GF-D8 (cell line): Measurements from ENCODE around the gene CNTNAP2.

Experiments used
- DNase-seq: peaks from one replicate; lab custom pipeline; 2025; lab: John Stamatoyannopoulos, UW

Gene CNTNAP2

GRCh38 chr7:148104136-148104716 lies 1987.6 kb downstream of the CNTNAP2 start:
- no peak for DNase-seq

- no peak for DNase-seq
Observed at GRCh38 chr7:148104924-148105323, 1988.3 kb downstream of the CNTNAP2 start.

DNA sequence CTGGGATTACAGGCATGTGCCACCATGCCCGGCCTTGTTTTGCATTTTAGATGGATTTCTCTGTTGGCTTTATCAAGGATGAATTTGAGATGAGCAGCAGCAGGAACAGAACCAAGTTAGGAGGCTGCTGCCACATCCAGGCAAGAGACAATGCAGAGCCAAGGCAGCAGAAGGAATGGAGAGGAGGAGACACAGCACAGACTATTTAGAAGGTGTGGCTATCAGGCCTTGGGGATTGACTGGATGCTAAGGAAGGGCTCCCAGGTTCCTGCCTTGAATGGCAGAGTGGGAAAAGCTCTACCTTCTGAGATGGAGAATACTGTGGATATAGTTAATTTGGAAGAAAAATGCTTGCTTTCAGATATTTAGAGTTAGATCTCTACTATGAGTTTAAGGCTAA lies 1989.3 kb downstream of the CNTNAP2 start:
- DNase-seq: no peak

DNA sequence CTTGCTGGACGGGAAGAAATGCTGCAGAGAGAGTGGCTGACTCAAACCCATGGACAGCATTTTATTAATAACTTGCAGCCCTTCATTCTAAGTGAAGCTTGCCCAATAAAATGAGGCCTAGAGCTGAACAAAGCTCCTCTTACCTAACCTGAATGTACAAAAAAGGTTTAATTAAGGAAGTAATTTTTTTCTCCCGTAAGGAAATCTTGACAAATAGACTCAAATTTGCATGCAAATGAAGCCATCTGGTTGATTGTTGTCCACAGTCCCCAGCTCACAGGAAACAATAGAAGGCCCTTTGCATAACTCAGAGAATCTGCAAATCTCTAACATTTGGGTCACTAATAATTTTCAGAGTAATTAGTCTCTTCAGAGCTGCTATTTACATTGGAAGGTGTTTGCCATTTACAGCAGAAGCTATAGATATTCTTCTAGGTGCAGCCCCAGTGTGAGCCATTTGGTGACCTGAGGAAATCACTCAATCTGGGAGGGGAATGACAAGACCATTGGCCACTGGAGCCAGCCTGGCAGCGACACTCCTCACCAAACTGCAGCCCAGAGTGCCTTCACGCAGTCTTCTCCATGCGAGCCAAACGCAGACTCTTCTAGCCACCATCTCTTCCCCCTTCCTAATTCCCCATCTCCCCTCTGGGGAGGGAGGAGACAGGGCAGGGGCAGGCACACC lies 1991.0 kb downstream of the CNTNAP2 start:
- no peak for DNase-seq

GRCh38 chr7:148108381-148108780 lies 1991.8 kb downstream of the CNTNAP2 start:
- DNase-seq: no peak

DNA sequence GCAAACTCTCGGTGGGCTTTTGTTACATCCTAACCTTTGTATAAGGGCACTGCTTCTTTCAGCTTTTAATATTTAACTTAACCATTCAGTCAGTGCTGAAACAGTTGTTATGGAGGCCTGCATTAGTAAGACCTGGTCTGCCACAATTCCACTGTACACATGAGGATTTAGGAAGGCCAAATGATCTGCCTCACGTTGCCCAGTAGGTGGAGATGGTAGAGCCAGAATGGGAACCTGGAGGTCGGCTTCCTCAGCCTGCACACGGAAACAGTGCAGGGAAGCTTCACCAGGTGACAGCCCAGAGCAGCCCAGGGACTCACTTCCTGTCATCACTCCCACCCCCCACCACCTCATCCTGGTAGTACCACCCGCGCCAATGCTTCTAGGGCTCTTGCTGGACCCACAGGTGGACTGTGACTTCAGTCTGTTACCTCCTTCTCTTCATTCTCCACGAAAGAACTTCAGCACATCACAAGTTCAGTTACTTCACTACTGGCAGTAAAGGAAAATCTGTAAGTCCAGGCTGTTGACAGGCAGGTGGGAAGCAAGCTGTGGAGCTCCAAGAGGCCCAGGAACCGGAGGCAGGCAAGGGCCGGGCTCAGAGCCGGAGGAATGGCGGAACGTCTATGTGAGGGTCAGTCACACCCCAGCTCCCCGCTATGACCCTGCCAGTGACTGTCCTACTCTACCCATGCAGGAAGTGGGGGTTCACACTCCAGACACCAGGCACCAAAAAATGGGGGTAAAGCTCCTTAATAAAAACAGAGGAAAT lies 1993.7 kb downstream of the CNTNAP2 start:
- no peak for DNase-seq

- no peak for DNase-seq
Observed at GRCh38 chr7:148114804-148115203, 1998.2 kb downstream of the CNTNAP2 start.

DNA sequence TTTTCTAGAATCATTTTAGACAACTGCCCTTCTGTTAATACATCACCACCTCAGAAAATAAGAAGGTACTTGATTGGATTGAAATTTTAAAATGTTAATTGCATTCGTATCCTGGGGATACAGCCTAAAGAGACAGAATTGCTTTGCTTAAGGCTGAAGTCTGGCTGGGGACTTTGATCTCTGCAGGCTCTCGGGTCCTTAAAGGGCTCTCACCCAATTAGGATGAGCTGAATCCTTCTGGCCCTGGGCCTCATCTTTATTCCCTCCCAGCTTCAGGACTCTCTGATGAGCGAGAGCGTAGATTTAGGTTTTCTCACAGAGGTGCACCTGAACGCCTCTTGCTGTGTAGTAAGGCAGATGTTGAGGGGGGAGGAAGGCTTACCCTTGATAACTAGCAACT lies 1998.7 kb downstream of the CNTNAP2 start:
- no peak for DNase-seq

- DNase-seq: no peak
Observed at GRCh38 chr7:148116195-148116594, 1999.6 kb downstream of the CNTNAP2 start.

DNA sequence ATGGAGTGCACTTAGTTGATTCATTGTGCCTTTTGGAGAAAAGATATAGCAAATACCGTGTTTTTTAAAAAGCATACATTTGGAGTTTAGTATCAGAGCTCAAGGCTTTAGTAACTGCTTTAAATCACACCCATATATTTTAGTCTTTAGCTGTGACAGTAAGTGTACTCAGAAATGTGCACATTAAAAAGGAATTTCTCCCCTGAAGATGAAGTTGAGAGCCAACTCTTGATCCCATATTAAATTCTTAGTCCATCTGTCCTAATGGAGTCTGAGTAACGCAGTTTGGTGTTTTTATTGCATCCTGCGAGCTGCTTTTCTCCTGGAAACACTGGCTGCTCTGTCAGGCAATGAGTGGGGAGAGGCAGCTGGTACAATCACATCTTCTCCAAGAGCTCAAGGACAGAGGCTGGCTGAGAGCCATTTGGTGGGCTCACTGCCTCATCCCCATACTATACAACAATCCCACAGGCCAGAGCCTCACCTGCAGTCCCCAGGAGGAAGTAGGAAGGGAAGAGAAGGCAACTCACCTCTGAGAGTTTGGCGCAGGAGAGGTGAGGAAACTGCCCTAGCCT lies 2000.3 kb downstream of the CNTNAP2 start:
- no peak for DNase-seq

- no peak for DNase-seq
Observed at GRCh38 chr7:148118371-148118770, 2001.8 kb downstream of the CNTNAP2 start.

DNA sequence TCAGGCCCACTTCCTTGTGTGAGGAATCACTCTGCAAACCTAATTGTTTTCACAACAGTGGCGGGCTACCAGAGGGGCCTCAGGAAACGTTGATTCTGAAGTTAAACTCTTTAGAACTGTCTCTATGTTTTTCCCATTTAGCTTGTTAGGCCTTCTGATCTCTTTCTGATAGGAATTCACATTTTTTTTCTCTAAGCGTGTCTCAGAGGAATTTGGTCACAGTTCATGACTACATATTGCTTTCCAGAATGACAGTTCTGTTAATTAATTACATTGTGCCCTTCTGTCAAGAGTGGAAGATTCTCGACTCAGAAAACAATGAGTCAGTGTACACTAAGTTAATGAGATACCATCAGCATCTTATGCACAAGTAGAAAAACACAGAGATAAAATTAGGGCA lies 2004.8 kb downstream of the CNTNAP2 start:
- no peak for DNase-seq

GRCh38 chr7:148121847-148122246 lies 2005.2 kb downstream of the CNTNAP2 start:
- DNase-seq: no peak

DNA sequence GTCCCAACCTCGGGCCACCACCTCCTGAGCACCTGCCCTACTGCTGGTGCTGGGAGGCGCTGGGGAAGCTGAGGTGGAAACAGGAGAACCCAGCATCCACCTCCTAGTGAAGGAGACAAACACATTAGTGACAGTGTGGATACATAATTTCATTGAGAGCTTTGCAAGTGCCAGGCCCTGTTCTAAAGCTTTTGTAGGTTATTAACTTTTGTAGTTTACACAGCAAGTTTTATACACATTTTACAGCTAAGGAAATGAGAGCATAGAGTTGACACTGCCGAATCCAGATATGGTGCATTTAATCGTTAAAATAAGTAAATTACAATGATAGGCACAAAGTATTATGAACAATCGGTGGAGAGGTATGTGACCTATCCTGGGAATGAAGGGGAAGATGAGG lies 2007.9 kb downstream of the CNTNAP2 start:
- no peak for DNase-seq

GRCh38 chr7:148127374-148127773 lies 2010.8 kb downstream of the CNTNAP2 start:
- DNase-seq: no peak

DNA sequence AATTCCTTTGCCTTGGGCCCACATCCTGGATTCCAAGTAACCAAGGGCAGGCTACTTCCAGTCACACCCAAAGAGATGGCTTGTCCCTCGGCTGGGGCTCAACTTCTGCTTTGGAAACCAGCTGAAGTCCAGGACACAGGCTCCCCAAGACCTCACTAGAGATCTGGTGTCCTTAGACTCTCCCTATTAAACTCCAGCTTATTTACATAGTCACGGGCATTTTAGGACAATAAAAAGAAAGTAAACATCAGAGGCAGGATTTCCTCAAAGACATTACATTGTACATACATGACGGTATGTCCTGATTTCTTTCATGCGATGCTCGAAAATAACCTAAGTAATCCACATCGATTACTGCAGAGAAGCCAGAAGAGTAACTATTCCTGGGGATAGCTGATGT lies 2012.4 kb downstream of the CNTNAP2 start:
- no peak for DNase-seq

DNA sequence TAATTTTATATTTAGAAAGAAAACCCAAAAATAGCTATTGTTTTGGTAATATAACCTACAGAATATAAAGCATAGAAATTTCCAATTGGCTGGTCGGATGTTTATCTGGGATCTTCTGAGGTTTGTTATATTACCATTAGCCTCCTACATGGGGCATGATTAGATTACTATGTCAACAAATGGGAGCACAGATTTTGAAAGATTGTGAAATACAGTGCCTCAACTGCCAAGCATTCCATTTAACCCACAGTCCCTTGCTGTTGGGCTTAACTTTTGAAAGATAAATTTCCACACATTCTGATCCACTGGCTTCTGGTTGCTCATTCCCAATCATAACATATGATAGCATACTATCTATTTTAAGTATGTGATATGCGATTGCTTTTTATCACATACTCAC lies 2018.5 kb downstream of the CNTNAP2 start:
- DNase-seq: no peak

- DNase-seq: no peak
Observed at GRCh38 chr7:148135997-148136396, 2019.4 kb downstream of the CNTNAP2 start.

GRCh38 chr7:148142660-148143248 lies 2026.2 kb downstream of the CNTNAP2 start:
- DNase-seq: no peak

GRCh38 chr7:148144827-148145226 lies 2028.2 kb downstream of the CNTNAP2 start:
- no peak for DNase-seq

DNA sequence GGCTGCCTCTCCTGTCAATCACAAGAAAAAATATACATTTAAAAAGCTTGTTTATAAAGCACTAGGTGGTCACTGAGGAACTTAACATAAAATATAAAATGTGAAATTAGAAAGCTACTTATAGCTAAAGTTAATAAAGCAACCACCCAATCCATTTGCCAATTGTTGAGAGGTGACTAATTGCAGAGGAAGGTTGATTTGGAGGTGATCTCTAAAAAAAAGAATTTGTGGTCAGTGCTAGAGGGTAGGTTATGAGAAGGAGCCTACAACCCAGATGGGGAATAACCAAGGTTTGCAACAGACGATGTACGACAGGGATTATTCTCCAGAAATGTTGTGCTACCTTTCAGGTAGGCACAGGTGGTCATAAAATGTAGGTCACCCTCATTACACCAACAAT lies 2029.7 kb downstream of the CNTNAP2 start:
- DNase-seq: no peak

DNA sequence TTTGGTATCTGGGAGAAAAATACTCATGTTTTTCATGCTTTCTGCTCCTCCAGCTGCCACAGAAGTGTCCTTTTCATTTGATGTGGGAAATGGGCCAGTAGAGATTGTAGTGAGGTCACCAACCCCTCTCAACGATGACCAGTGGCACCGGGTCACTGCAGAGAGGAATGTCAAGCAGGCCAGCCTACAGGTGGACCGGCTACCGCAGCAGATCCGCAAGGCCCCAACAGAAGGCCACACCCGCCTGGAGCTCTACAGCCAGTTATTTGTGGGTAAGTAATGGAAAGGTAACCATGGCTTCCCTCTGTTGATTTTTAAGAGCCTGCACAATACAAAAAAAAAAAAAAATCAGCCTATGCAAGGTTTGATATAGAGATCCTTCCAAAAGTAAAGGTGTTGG lies 2030.8 kb downstream of the CNTNAP2 start:
- no peak for DNase-seq

DNA sequence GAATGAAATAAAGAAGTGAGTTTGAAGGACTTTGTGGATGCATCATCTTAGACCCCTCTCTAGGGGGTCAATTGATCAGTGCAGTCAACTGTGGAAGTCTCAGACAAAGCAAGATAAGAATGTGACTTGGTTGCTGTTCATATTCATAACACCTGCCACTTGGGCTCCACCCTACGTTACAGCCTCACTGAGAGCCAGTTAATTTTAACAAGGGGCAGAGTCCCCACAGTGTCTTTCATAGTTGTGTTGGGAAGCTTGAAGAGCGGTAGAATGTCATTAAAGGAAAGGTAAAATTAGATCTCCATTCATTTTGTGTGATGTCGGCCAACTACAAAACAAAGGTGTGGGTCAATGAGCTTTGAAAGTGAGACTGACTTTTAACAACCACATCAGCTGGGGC lies 2031.9 kb downstream of the CNTNAP2 start:
- DNase-seq: no peak
